HL-60 (cell line): ENCODE data around the gene AGAP1.

ENCODE experiments used
- DNase-seq, 2 experiments: peaks; one replicate each; pipeline ENCODE4 v3.0.0-alpha.2; 2010 to 2020; ENCODE audit warnings: low read depth in 1 of 2, low spot score in 1 of 2
- H3K27ac ChIP-seq: fragments of 250-450 bp; sonication (Bioruptor Pico); replicated peaks from 2 replicates; pipeline ENCODE4 v1.5.1; 2020; ENCODE audit warnings: mild to moderate bottlenecking, moderate library complexity
- H3K27me3 ChIP-seq: fragments of 250-450 bp; sonication (Bioruptor Pico); 2 replicates; pipeline ENCODE4 v1.5.1; 2021; ENCODE audit warnings: mild to moderate bottlenecking, moderate library complexity; ENCODE audit not compliant: insufficient read depth, poor library complexity, severe bottlenecking
- H3K4me3 ChIP-seq: replicated peaks from 2 replicates; pipeline ENCODE4 v1.5.1; 2011; ENCODE audit warnings: mild to moderate bottlenecking, control low read depth, low read length; ENCODE audit not compliant: insufficient read depth
- GABPA ChIP-seq: IDR thresholded peaks from 2 replicates; pipeline ENCODE4 v1.6.1; 2012; ENCODE audit warnings: low read depth
- POLR2AphosphoS5 ChIP-seq: IDR thresholded peaks from 2 replicates; pipeline ENCODE4 v1.6.1; 2012; ENCODE audit warnings: low read depth
- SPI1 ChIP-seq: IDR thresholded peaks from 2 replicates; pipeline ENCODE4 v1.6.1; 2012; ENCODE audit warnings: low read depth, mild to moderate bottlenecking, borderline replicate concordance
- TF ChIP-seq, protein P1 (sequence below): IDR thresholded peaks from 2 replicates; pipeline ENCODE4 v1.6.1; 2012; ENCODE audit warnings: low read depth; ENCODE audit not compliant: insufficient replicate concordance
- TF ChIP-seq, protein P2 (sequence below): IDR thresholded peaks from one replicate; pipeline ENCODE4 v1.5.1; 2011; ENCODE audit warnings: low read length, control low read depth, inconsistent platforms; ENCODE audit not compliant: insufficient read depth

Gene AGAP1

DNA sequence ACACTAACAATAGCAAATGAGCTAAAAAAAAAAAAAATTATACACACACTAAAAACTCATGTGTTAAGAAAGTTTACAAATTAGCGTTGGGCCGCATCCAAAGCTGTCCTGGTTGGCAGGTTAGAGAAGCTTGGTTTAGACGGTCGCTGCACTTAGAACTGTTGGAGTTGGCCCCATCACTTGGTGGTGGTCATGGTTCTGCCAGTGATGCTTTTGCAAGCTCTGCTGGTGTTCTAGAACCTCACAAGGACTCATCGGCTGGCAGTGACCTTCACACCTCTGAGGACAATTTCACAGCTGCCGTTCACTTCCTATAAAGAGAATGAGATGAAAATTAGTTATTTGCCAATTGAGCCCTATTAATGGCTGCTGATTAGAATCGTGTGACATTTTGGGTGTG is 229.0 kb downstream of the AGAP1 start:
- no peak for DNase-seq
- TF ChIP-seq SPI1 (no peak), GABPA (no peak), POLR2AphosphoS5 (no peak)
- TF ChIP-seq, protein P1, sequence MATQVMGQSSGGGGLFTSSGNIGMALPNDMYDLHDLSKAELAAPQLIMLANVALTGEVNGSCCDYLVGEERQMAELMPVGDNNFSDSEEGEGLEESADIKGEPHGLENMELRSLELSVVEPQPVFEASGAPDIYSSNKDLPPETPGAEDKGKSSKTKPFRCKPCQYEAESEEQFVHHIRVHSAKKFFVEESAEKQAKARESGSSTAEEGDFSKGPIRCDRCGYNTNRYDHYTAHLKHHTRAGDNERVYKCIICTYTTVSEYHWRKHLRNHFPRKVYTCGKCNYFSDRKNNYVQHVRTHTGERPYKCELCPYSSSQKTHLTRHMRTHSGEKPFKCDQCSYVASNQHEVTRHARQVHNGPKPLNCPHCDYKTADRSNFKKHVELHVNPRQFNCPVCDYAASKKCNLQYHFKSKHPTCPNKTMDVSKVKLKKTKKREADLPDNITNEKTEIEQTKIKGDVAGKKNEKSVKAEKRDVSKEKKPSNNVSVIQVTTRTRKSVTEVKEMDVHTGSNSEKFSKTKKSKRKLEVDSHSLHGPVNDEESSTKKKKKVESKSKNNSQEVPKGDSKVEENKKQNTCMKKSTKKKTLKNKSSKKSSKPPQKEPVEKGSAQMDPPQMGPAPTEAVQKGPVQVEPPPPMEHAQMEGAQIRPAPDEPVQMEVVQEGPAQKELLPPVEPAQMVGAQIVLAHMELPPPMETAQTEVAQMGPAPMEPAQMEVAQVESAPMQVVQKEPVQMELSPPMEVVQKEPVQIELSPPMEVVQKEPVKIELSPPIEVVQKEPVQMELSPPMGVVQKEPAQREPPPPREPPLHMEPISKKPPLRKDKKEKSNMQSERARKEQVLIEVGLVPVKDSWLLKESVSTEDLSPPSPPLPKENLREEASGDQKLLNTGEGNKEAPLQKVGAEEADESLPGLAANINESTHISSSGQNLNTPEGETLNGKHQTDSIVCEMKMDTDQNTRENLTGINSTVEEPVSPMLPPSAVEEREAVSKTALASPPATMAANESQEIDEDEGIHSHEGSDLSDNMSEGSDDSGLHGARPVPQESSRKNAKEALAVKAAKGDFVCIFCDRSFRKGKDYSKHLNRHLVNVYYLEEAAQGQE: no peak
- TF ChIP-seq, protein P2, sequence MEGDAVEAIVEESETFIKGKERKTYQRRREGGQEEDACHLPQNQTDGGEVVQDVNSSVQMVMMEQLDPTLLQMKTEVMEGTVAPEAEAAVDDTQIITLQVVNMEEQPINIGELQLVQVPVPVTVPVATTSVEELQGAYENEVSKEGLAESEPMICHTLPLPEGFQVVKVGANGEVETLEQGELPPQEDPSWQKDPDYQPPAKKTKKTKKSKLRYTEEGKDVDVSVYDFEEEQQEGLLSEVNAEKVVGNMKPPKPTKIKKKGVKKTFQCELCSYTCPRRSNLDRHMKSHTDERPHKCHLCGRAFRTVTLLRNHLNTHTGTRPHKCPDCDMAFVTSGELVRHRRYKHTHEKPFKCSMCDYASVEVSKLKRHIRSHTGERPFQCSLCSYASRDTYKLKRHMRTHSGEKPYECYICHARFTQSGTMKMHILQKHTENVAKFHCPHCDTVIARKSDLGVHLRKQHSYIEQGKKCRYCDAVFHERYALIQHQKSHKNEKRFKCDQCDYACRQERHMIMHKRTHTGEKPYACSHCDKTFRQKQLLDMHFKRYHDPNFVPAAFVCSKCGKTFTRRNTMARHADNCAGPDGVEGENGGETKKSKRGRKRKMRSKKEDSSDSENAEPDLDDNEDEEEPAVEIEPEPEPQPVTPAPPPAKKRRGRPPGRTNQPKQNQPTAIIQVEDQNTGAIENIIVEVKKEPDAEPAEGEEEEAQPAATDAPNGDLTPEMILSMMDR: no peak
- H3K27ac ChIP-seq: no peak overlapping the region

DNA sequence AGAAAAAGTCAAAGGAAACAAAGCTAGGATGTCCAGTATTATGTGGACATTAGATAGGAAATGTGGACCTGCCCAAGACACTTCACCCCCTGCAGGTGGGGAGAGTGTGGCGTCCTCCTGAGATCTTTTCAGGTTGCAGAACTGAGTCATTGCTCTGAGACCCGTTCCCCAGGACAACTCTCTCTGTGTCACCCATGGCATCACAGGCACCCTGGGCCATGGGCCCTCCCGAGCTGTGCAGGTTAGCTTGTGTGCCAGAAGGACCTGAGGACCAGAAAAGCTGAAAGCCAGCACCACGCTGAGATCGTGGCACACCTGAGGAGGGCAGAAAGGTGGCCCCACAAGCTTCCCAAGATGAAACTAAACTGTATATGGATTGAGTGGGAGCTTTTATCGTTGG is 229.5 kb downstream of the AGAP1 start:
- TF ChIP-seq GABPA (no peak), POLR2AphosphoS5 (no peak)
- no peak for DNase-seq
- H3K27ac ChIP-seq: no peak overlapping the region
- no peak overlapping the region for H3K4me3 ChIP-seq
- H3K27me3 ChIP-seq: no peaks in the 10 kb centered on the region

More for the DNA sequence above, 229.0 kb downstream of the AGAP1 start:
- no peak overlapping the region for H3K4me3 ChIP-seq
- H3K27me3 ChIP-seq: no peaks in the 10 kb centered on the region

DNA sequence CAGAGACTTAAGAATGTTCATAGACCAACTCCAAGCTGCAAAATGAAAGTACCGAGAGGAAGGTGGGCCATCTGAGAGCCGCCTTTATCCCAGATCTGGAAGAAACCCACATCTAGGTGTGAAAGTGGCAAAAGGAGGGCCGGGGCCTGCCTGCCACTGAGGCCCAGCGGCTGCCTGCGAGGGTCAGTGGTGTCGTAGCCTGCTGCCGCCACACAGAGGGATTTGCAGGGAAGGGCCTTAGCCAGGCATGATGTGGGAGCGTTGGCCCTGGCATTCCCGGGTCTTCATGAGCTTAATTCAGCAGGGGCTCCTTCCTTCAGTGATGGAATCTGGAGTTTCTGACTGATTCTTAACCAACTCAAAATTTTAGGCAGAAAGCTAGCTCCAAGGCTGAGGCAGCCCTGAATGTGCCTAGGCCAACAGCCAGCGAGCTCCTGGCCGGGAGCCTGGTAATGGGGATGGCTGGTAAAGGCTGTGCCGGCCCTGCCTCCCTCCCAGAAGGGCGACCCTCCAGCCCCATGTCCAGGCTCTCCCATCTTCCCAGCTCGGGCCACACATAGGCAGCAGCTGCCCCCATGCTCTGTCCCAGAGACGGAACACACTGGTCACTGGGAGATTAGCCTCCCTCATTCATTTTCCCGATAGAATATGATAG is 230.1 kb downstream of the AGAP1 start:
- Histone ChIP-seq H3K27me3 (no peaks in the 10 kb centered on the region), H3K27ac (no peak overlapping the region), H3K4me3 (no peak overlapping the region)
- TF ChIP-seq GABPA: no peak
- TF ChIP-seq, protein P2: no peak
- TF ChIP-seq SPI1: no peak
- no peak for TF ChIP-seq POLR2AphosphoS5
- no peak for DNase-seq

DNA sequence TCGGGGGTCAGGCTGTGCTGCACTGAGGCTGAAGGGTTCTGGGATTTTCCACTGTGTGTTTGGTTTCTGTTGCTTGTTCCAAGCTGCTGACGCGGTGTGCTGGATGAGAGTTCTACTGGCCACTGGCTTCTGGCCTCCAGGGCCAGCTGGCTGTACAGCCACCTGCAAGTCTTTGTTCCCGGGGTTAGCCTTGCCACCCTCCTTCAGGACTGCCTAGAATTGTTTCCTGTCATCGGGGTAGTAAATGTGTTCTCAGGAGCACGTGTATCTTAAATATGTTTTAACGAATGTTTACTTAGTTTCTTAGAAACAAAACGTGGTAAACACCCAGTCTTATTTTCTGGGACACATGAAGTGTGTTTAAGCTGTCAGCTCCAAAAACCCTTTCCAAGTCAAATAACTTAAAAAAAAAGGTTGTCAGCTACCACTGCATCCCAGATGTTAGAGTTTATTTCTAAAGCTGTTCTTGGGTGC is 231.2 kb downstream of the AGAP1 start:
- Histone ChIP-seq H3K27me3 (no peaks in the 10 kb centered on the region), H3K4me3 (no peak overlapping the region), H3K27ac (no peak overlapping the region)
- DNase-seq: no peak
- TF ChIP-seq GABPA: no peak
- TF ChIP-seq POLR2AphosphoS5: no peak

DNA sequence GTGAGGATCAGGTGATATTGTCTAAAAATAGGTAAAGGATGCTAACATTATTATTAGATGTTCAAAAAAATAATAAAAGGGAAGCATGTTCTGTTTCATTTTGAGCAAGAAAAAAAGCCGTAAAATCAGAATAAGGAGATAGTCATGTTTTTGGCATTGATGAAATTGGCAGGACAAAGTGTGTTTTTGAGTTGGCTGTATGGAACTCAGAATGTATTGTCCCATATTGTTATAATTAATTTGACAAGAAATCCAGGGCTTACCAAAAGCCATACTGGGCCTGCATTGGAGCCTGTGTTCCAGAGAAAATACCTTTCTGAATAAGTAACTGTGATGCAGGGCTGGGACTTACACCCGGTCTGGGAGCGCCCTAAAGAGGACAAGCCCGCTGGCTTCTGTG is 232.0 kb downstream of the AGAP1 start:
- no peak for TF ChIP-seq SPI1
- no peak for TF ChIP-seq GABPA
- TF ChIP-seq, protein P1: no peak
- TF ChIP-seq, protein P2: no peak
- TF ChIP-seq POLR2AphosphoS5: no peak
- Histone ChIP-seq H3K27ac (no peak overlapping the region), H3K27me3 (no peaks in the 10 kb centered on the region), H3K4me3 (no peak overlapping the region)
- DNase-seq: no peak
